ENCODE results near the gene DMXL1.

- TF ChIP-seq, protein P1, sequence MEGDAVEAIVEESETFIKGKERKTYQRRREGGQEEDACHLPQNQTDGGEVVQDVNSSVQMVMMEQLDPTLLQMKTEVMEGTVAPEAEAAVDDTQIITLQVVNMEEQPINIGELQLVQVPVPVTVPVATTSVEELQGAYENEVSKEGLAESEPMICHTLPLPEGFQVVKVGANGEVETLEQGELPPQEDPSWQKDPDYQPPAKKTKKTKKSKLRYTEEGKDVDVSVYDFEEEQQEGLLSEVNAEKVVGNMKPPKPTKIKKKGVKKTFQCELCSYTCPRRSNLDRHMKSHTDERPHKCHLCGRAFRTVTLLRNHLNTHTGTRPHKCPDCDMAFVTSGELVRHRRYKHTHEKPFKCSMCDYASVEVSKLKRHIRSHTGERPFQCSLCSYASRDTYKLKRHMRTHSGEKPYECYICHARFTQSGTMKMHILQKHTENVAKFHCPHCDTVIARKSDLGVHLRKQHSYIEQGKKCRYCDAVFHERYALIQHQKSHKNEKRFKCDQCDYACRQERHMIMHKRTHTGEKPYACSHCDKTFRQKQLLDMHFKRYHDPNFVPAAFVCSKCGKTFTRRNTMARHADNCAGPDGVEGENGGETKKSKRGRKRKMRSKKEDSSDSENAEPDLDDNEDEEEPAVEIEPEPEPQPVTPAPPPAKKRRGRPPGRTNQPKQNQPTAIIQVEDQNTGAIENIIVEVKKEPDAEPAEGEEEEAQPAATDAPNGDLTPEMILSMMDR (conservative IDR thresholded peaks at IDR 0.05) = no peak
- no peak for TF ChIP-seq ZFX (IDR thresholded peaks at IDR 0.05)
Observed at GRCh38 chr5:119285070-119285916, 214.4 kb downstream of the DMXL1 start.
